Spinal cord (tissue), 10 donors: ENCODE measurements around the gene TMEM219. TPM values are rescaled to one million over a fixed set of nuclear protein-coding genes. Genes with fewer than 3 reads are reported as not detected.

Experiments
- DNase-seq, 6 donors: peaks; one replicate each; pipeline versions ENCODE4 v3.0.0 to v3.0.0-alpha.2; 2013 to 2015; ENCODE audit warnings: low spot score in 6 of 6, low read depth in 4 of 6
- H3K27ac ChIP-seq: one replicate; pipeline ENCODE4 v1.5.1; 2013; ENCODE audit warnings: low read depth, low read length, control low read depth
- H3K27me3 ChIP-seq: one replicate; pipeline ENCODE4 v1.6.1; 2013; ENCODE audit warnings: low read length; ENCODE audit not compliant: control insufficient read depth, insufficient read depth
- H3K36me3 ChIP-seq: one replicate; pipeline ENCODE4 v1.6.1; 2013; ENCODE audit warnings: low read length; ENCODE audit not compliant: control insufficient read depth, insufficient read depth
- H3K4me1 ChIP-seq: one replicate; pipeline ENCODE4 v1.6.1; 2013; ENCODE audit warnings: low read length; ENCODE audit not compliant: control insufficient read depth, insufficient read depth
- H3K4me3 ChIP-seq: one replicate; pipeline ENCODE4 v1.5.1; 2013; ENCODE audit warnings: low read depth, low read length, control low read depth
- H3K9me3 ChIP-seq: one replicate; pipeline ENCODE4 v1.6.1; 2013; ENCODE audit warnings: low read length; ENCODE audit not compliant: control insufficient read depth, insufficient read depth
- WGBS: methylation state at CpG from one replicate; pipeline ENCODE4 v1.1.5; 2013; ENCODE audit warnings: missing lambda C conversion rate; ENCODE audit not compliant: insufficient coverage; 5-methylcytosine and 5-hydroxymethylcytosine counted together
- long read RNA-seq, 4 donors: transcript quantifications; one replicate each; lab custom pipeline, GENCODE V29; 2026
- polyA plus RNA-seq, 2 donors: library from polyadenylated mRNA; unstranded; fragments of 120-200 nt; gene quantifications; one replicate each; pipeline ENCODE4 v1.2.1, GENCODE V29; 2013; ENCODE audit not compliant: insufficient read length in 2 of 2
- total RNA-seq, 2 donors: library from RNA; depleted of rRNA in 1 of 2; stranded (reverse); fragments of 120-200 nt in 1 of 2; fragments of >200 nt in 1 of 2; gene quantifications; one replicate each; pipeline versions ENCODE4 v1.2.3 to v1.2.4, GENCODE V29; 2013 to 2014
- donor health status: healthy.

Gene TMEM219
- 10 to 100 TPM; 32.5 to 83.1 TPM for total RNA-seq
- polyA plus RNA-seq, result 10 to 100 TPM; 83.5 to 91.4 TPM
- long read RNA-seq, donor 1, transcript TMEM219-201 (6 exons, 999 nt), result minor isoform, 19 of 69 reads
- long read RNA-seq, donor 1, transcript TMEM219-204 (5 exons, 1,292 nt), result major isoform, 27 of 69 reads
- long read RNA-seq, donor 1, partial matches to known transcripts, result 0 of 69 reads
- long read RNA-seq, donor 1, other reads (novel, unspliced or antisense), result 21 of 69 reads
- long read RNA-seq, donor 2, transcript TMEM219-204 (5 exons, 1,292 nt), result major isoform, 9 of 29 reads
- long read RNA-seq, donor 2, transcript TMEM219-201 (6 exons, 999 nt), result minor isoform, 5 of 29 reads
- long read RNA-seq, donor 2, partial matches to known transcripts, result 0 of 29 reads
- long read RNA-seq, donor 2, other reads (novel, unspliced or antisense), result 12 of 29 reads
- long read RNA-seq, donor 3, transcript TMEM219-201 (6 exons, 999 nt), result major isoform, 14 of 32 reads
- long read RNA-seq, donor 3, transcript TMEM219-204 (5 exons, 1,292 nt), result minor isoform, 9 of 32 reads
- long read RNA-seq, donor 3, partial matches to known transcripts, result 0 of 32 reads
- long read RNA-seq, donor 3, other reads (novel, unspliced or antisense), result 9 of 32 reads
- long read RNA-seq, donor 4, transcript TMEM219-204 (5 exons, 1,292 nt), result major isoform, 36 of 89 reads
- long read RNA-seq, donor 4, transcript TMEM219-201 (6 exons, 999 nt), result minor isoform, 21 of 89 reads
- long read RNA-seq, donor 4, partial matches to known transcripts, result 5 of 89 reads
- long read RNA-seq, donor 4, other reads (novel, unspliced or antisense), result 26 of 89 reads

- no peaks in the 10 kb centered on the region for H3K9me3 ChIP-seq
- H3K4me3 ChIP-seq, result peak within 1 kb of the TSS; percentile 86
- H3K27ac ChIP-seq, result peak within 1 kb of the TSS; percentile 84
- H3K27me3 ChIP-seq, result no peaks in the 10 kb centered on the region
- DNase-seq, result peak; percentile 86 to 98 (median 90)
- WGBS, result under 1% methylated on average over 75 of the region's 75 CpGs
- H3K4me1 ChIP-seq, result peaks cover 17% of the 10 kb centered on the region
- H3K36me3 ChIP-seq, result no peaks in the 10 kb centered on the region
Measured at GRCh38 chr16:29961479-29962343, at the start of gene TMEM219. Gene TMEM219 (plus strand): TSS chr16:29962079. CDS start chr16:29963144, 1,065 bp downstream.

- Histone ChIP-seq H3K4me1 (no peaks in the 10 kb centered on the region), H3K9me3 (no peaks in the 10 kb centered on the region), H3K27ac (no peak overlapping the region), H3K36me3 (peaks cover 41% of the 10 kb centered on the region), H3K4me3 (no peak overlapping the region), H3K27me3 (no peaks in the 10 kb centered on the region)
- no peak for DNase-seq
- 73% methylated on average over 11 of the region's 11 CpGs for WGBS
Measured at GRCh38 chr16:29912087-29912486, 49.8 kb upstream of the TMEM219 start.

GRCh38 chr16:29913514-29913913, 48.4 kb upstream of the TMEM219 start:
- DNase-seq, result no peak
- Histone ChIP-seq H3K9me3 (no peaks in the 10 kb centered on the region), H3K4me1 (no peaks in the 10 kb centered on the region), H3K27ac (no peak overlapping the region), H3K4me3 (no peak overlapping the region), H3K27me3 (no peaks in the 10 kb centered on the region), H3K36me3 (peaks cover 35% of the 10 kb centered on the region)
- 92% methylated on average over 8 of the region's 8 CpGs for WGBS

- DNase-seq, result no peak
- Histone ChIP-seq H3K27me3 (no peaks in the 10 kb centered on the region), H3K27ac (no peak overlapping the region), H3K9me3 (no peaks in the 10 kb centered on the region), H3K4me3 (no peak overlapping the region), H3K4me1 (peaks cover 2% of the 10 kb centered on the region), H3K36me3 (peaks cover 37% of the 10 kb centered on the region)
- 96% methylated on average over 2 of the region's 6 CpGs for WGBS
Measured at GRCh38 chr16:29915590-29916247, 46.2 kb upstream of the TMEM219 start.

- peaks cover 9% of the 10 kb centered on the region for H3K4me1 ChIP-seq
- 83% methylated on average over 1 of the region's 1 CpG for WGBS
Measured at GRCh38 chr16:29916979-29917378, 44.9 kb upstream of the TMEM219 start.

GRCh38 chr16:29920288-29921033, 41.4 kb upstream of the TMEM219 start:
- Histone ChIP-seq H3K4me1 (peaks cover 27% of the 10 kb centered on the region), H3K27ac (no peak overlapping the region), H3K4me3 (no peak overlapping the region), H3K27me3 (no peaks in the 10 kb centered on the region), H3K36me3 (peaks cover 22% of the 10 kb centered on the region), H3K9me3 (no peaks in the 10 kb centered on the region)
- peak in 2 of 6 donors; percentile 78 to 79 for DNase-seq
- 52% methylated on average over 2 of the region's 6 CpGs for WGBS

More at GRCh38 chr16:29916979-29917378, 44.9 kb upstream of the TMEM219 start:
- Histone ChIP-seq H3K27ac (no peak overlapping the region), H3K27me3 (no peaks in the 10 kb centered on the region), H3K4me3 (no peak overlapping the region), H3K36me3 (peaks cover 24% of the 10 kb centered on the region), H3K9me3 (no peaks in the 10 kb centered on the region)
- DNase-seq, result no peak

GRCh38 chr16:29921034-29921385, 40.9 kb upstream of the TMEM219 start:
- Histone ChIP-seq H3K4me3 (no peak overlapping the region), H3K36me3 (peaks cover 22% of the 10 kb centered on the region)
- 63% methylated on average over 1 of the region's 3 CpGs for WGBS

GRCh38 chr16:29922326-29922725, 39.6 kb upstream of the TMEM219 start:
- no peak for DNase-seq
- Histone ChIP-seq H3K27me3 (no peaks in the 10 kb centered on the region), H3K4me1 (peaks cover 40% of the 10 kb centered on the region), H3K9me3 (no peaks in the 10 kb centered on the region), H3K27ac (no peak overlapping the region), H3K36me3 (peaks cover 22% of the 10 kb centered on the region), H3K4me3 (no peak overlapping the region)
- no CpG with 5 or more reads among the region's 2 CpGs for WGBS

More at GRCh38 chr16:29921034-29921385, 40.9 kb upstream of the TMEM219 start:
- Histone ChIP-seq H3K27ac (no peak overlapping the region), H3K27me3 (no peaks in the 10 kb centered on the region), H3K9me3 (no peaks in the 10 kb centered on the region), H3K4me1 (peaks cover 28% of the 10 kb centered on the region)
- peak in 1 of 6 donors; percentile 51 for DNase-seq
